Prostate gland (tissue), 2 donors: ENCODE measurements around the gene CPXM2.

Experiments used
- POLR2AphosphoS5 ChIP-seq: sonication (generic); formaldehyde crosslinking; IDR thresholded peaks from one replicate; pipeline ENCODE4 v1.6.1; 2017; ENCODE audit warnings: antibody characterized with exemption
- TF ChIP-seq, protein P1 (sequence below), 4 experiments: fragments of 200-600 bp in 2 of 4; fragments of 450-650 bp in 2 of 4; sonication (generic) in 2 of 4; IDR thresholded peaks; 1 replicate in 3 of 4; 2 replicates in 1 of 4; pipeline ENCODE4 v1.5.1; 2016 to 2019; ENCODE audit warnings: antibody characterized with exemption in 4 of 4, mild to moderate bottlenecking in 2 of 4, moderate library complexity in 2 of 4

DNA sequence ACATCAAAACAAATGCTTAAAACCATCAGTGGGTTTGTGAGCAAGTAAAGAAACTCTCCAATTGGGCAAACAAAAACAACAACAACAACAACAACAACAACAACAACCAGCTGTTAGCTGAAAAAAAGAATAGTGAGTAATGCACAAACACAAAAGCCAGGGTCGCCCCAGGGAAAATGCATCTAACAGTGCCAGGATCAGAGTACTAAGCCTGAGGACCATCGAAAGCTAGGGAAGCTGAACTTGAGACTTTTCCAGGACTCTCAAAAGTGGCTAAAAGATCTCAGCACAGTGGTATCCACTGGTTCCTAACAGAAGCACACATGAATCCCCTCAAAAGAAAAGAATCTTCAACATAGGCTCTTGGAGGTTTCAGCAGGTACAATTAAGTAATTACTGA, 83.3 kb downstream of the CPXM2 start:
- TF ChIP-seq, protein P1, sequence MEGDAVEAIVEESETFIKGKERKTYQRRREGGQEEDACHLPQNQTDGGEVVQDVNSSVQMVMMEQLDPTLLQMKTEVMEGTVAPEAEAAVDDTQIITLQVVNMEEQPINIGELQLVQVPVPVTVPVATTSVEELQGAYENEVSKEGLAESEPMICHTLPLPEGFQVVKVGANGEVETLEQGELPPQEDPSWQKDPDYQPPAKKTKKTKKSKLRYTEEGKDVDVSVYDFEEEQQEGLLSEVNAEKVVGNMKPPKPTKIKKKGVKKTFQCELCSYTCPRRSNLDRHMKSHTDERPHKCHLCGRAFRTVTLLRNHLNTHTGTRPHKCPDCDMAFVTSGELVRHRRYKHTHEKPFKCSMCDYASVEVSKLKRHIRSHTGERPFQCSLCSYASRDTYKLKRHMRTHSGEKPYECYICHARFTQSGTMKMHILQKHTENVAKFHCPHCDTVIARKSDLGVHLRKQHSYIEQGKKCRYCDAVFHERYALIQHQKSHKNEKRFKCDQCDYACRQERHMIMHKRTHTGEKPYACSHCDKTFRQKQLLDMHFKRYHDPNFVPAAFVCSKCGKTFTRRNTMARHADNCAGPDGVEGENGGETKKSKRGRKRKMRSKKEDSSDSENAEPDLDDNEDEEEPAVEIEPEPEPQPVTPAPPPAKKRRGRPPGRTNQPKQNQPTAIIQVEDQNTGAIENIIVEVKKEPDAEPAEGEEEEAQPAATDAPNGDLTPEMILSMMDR (IDR thresholded peaks at IDR 0.05), result no peak
- no peak for TF ChIP-seq POLR2AphosphoS5
